HL-60 (cell line): ENCODE data around the gene PSMC5.

Experiments used
- DNase-seq, 2 experiments: peaks; one replicate each; pipeline ENCODE4 v3.0.0-alpha.2; 2010 to 2020; ENCODE audit warnings: low read depth in 1 of 2, low spot score in 1 of 2
- H3K27ac ChIP-seq: fragments of 250-450 bp; sonication (Bioruptor Pico); replicated peaks from 2 replicates; pipeline ENCODE4 v1.5.1; 2020; ENCODE audit warnings: mild to moderate bottlenecking, moderate library complexity
- H3K27me3 ChIP-seq: fragments of 250-450 bp; sonication (Bioruptor Pico); 2 replicates; pipeline ENCODE4 v1.5.1; 2021; ENCODE audit warnings: mild to moderate bottlenecking, moderate library complexity; ENCODE audit not compliant: insufficient read depth, poor library complexity, severe bottlenecking
- H3K4me3 ChIP-seq: replicated peaks from 2 replicates; pipeline ENCODE4 v1.5.1; 2011; ENCODE audit warnings: mild to moderate bottlenecking, control low read depth, low read length; ENCODE audit not compliant: insufficient read depth
- CTCF ChIP-seq: IDR thresholded peaks from one replicate; pipeline ENCODE4 v1.5.1; 2011; ENCODE audit warnings: low read length, control low read depth, inconsistent platforms; ENCODE audit not compliant: insufficient read depth
- GABPA ChIP-seq: IDR thresholded peaks from 2 replicates; pipeline ENCODE4 v1.6.1; 2012; ENCODE audit warnings: low read depth
- POLR2AphosphoS5 ChIP-seq: IDR thresholded peaks from 2 replicates; pipeline ENCODE4 v1.6.1; 2012; ENCODE audit warnings: low read depth
- REST ChIP-seq: IDR thresholded peaks from 2 replicates; pipeline ENCODE4 v1.6.1; 2012; ENCODE audit warnings: low read depth; ENCODE audit not compliant: insufficient replicate concordance
- SPI1 ChIP-seq: IDR thresholded peaks from 2 replicates; pipeline ENCODE4 v1.6.1; 2012; ENCODE audit warnings: low read depth, mild to moderate bottlenecking, borderline replicate concordance

Gene PSMC5

DNA sequence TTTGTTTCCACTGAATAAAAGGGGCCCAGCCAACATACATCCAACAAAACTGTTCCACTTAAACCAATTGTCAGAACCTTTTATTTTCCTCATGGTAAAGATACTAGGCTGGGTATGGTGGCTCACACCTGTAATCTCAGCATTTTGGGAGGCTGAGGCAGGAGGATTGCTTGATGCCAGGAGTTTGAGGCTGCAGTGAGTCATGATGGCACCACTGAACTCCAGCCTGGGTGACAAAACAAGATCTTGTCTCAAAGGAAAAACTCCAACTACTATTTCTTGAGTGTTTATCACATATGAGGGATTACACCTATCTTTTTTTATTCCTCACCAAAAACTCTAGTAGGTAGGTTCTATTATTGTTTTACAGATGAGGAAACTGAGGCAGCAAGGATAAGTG, 4.7 kb upstream of the PSMC5 start:
- H3K27ac ChIP-seq = no peak overlapping the region
- no peak for DNase-seq
- TF ChIP-seq CTCF (no peak), SPI1 (no peak), GABPA (no peak), REST (no peak), POLR2AphosphoS5 (no peak)
- H3K4me3 ChIP-seq = no peak overlapping the region
- no peaks in the 10 kb centered on the region for H3K27me3 ChIP-seq

- Histone ChIP-seq H3K4me3 (no peak overlapping the region), H3K27ac (no peak overlapping the region), H3K27me3 (no peaks in the 10 kb centered on the region)
- TF ChIP-seq GABPA = no peak
- no peak for DNase-seq
Measured at GRCh38 chr17:63823659-63824331, 3.4 kb upstream of the PSMC5 start.

DNA sequence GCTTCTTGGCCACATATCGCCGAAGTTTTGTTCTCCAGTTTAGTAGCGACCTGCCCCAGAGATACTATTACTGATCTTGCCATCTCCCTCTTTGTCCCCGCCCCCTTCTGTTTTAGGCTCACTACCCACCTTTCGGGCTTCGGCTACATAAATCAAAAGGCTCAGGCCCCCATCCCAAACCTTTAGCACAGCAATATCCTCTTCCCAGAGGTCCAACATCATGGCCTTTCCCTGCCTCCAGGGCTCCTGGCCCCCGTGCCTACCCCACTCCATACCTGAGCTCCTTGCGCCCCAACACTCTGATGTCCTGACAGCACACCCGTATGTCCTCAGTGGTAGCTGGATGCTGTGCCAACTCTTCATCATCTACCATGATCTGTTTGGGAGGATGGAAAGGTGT, 2.9 kb upstream of the PSMC5 start:
- DNase-seq = no peak
- Histone ChIP-seq H3K27me3 (no peaks in the 10 kb centered on the region), H3K27ac (no peak overlapping the region), H3K4me3 (no peak overlapping the region)
- TF ChIP-seq REST (no peak), SPI1 (no peak), CTCF (no peak), GABPA (no peak), POLR2AphosphoS5 (no peak)

DNA sequence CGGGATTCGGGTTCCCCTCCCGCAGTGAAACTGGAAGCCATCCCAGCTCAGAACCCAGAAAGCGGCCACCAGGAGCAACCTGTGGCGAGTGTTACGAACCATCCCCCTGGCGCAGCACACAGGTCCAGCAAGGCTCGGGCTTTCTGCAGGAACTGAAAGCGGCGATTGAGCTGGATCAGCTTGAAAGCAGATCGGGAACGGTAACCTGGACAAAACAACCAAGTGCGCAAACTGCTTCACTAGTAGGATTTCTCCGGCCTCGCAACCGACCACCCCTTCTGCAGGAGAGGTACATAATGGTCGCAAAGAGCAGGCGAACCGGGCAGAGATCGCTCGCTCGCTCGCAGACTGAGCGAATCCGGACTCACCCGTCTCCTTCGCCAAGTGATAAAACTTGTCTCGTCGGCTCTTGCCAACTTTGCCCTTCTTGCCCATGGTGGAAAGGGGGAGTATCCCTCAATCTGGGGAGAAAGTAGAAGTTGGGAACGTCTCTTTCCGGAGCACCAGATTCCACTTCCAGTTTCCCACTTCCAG, 696 bp upstream of the PSMC5 start:
- Histone ChIP-seq H3K27ac (peak overlapping the region; percentile 98), H3K4me3 (peak overlapping the region; percentile 91), H3K27me3 (no peaks in the 10 kb centered on the region)
- TF ChIP-seq REST (no peak), SPI1 (no peak), POLR2AphosphoS5 (no peak), GABPA (no peak), CTCF (no peak)
- DNase-seq = no peak
